Measurements from ENCODE around the gene ANXA4.
"Not testable (repeated sequence)": the region's sequence is repeated elsewhere in the genome, so short reads cannot be mapped to it uniquely, and the experiment has no call there.

The ANXA4 gene

DNA sequence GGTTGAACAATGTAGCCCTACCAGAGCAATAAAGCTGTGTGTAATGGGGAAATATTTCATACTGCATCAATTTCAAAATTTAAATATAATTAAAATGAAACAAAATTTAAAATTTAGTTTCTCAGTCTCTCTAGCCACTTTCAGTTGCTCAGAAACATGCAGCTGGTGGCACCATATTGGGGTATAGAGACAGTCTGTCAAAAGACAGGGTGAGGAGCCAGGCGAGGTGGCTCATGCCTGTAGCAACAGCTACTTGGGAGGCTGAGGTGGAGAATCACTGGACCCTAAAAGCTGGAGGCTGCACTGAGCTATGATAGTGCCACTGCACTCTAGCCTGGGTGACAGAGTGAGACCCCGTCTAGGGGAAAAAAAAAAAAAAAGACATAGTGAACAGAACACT, 20.1 kb downstream of the ANXA4 start:
- DNase-seq: no peak

DNA sequence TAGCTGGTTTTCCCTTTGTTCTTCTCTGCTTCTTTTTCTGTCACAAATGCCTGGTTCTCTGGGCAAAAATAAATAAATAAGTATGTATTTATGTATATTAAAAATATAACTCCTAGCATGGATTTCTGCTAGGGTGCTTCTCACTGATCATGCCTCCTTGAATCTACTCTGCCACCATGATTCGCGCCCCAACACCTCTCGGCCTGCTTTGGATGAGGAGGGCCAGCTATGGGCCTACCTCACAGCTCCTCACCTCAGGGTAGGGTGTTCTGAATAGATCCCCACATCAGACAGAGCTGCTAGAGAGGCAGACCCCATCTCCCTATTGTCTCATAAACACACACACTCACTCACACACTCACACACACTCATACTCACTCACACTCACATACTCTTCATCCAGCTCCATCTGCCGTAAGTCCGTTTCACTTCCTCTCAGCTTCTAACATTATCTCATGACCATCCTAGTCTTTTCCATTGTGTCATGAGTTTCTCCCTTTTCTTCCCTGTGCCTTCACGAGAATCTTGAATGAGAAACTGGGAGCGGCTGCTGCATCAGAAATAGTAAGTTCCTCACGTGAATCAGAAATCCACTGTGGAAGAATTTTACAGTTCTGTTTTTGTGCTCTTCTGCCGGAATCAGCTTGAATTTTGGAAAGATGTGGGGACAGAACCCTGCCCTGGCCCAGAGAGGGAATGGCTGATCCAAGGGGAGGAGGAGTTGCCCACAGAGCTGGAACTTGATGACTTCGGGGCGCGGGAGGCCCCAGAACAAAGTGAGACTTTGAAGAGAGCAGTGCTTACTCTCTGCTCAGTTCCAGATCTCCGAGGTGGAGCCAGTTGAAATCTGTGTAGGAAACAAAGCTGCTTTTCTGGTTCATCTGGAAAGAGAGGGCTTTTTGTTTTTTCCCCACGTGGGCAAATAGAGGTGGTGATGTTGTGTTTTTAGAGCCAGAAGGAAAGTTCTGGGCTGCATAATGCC, 20.9 kb downstream of the ANXA4 start:
- DNase-seq: no peak

DNA sequence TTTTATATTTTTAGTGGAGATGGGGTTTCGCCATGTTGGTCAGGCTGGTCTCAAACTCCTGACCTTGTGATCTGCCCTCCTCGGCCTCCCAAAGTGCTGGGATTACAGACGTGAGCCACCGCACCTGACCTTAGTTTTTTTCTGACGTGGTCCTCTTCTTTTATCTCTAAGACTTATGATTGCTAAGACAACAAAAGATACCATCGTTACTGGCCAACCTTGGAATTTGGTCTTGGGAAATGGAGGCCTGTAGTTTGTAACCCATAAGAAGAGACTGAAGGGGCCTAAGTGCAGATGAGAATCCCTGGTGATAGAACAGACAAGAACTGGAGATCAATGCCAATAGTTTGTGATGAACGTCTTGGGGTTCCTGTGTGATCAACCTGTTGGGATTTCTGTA, 21.9 kb downstream of the ANXA4 start:
- DNase-seq: not testable (repeated sequence)

DNA sequence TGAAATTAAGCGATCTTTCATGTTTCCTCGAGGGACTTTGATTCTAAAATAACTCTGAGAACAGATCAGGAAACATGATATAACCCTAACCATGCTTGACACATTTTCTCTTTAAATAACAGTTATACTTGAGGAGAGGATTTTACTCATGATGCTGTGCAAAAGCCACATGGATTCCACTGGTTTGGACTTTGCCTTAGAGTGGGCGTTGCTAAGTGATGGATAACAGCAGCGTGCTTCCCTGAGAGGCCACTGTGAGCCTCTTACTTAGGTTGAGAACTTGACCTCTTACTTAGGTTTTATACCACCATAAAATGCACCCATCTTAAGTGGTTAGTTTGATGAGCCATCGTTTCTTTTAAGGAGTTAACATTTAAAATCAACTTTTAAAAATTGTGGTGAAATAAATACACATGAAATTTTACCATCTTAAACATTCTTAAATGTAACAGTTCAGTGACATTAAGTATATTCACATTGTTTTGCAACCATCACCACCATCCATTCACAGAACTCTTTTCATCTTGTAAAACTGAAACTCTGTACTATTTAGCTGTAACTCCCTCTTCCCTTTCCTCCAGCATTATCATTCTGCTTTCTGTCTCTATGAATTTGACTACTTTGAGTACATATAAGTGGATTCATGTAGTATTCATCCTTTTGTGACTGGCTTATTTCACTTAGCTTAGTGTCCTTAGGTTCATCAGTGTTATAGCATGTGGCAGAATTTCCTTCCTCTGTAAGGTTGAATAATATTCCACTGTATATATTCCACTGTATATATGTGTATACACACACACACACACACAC, 22.6 kb downstream of the ANXA4 start:
- no peak for DNase-seq

DNA sequence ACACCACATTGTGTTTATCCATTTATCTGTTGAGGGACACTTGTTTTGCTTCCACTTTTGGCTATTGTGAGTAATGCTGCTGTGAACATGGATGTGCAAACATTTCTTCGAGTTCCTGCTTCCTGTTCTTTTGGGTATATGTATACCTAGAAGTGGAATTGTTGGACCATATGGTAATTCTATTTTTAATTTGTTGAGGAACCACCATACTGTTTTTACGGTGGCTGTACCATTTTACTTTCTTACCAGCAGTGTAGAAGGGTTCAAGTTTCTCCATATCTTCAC, 23.1 kb downstream of the ANXA4 start:
- no peak for DNase-seq

DNA sequence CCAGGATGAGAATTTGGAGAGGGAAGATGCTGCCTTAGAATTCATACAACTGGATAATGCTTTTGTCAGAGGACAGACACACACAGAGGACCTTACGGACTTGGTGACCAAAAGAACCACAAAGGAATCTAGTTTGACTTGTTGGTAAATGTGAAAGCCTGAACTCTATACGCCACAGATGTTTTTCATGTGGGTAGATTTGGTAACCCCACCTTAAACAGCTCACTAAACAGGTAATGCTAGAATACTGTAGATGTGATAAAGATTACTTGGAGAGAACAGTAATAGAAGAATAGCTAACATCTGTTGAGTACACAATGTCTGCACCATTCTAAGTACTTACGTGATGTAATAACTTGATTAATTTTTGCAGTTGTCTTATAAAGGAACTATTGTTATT, 24.1 kb downstream of the ANXA4 start:
- DNase-seq: no peak

DNA sequence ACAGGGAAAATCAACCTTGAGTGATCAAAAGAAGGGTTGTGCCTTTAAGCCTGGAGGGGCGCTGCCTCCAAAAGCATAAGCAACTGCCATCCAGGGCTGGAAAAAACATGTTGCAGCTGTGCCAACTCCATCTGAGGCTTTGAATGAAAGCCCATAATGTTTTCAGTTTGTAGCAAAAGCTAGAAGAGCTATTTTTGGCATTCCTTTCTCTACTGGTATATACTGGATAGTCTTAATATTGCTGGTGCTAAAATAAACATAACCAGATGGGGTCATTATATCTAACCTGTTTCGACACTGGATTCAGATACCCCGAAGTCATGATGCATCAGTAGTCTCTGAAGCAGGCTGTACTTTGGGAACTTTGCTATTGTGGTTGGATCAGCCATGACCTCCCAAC, 25.1 kb downstream of the ANXA4 start:
- no peak for DNase-seq

DNA sequence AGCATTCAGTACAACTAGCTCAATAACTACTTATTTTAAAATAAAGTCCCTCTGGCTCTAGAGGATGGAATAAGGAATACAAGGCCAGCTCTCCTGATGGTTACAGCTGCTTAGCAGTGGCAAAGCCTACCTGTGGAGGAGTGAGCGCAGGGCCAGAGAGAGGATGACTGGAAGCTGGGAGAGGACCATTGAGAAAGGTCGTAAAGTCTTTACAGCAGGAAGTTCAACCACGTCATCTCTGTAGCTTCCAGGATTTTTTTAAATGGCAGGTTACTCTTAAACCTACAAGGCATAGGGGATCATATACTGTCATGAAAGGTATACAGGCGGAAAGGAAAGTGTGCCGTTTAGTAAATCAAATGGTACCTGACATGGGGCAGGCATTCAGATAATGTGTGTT, 26.3 kb downstream of the ANXA4 start:
- no peak for DNase-seq

DNA sequence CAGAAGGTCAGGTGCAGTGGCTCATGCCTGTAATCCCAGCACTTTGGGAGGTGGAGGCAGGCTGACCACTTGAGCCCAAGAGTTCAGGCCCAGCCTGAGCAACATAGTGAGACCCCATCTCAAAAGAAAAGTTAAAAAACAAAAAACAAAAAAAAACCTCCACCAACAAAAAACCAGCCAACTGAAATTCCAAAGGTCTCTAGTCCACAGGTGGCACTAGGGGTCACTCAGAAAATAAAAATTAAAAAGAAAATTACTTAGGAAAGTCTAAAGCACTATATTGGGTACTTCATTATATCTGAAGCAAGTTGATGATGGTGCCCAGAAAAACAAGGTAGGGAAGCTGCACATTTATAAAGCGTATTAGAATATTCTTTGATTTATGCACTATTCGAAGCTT, 26.9 kb downstream of the ANXA4 start:
- no peak for DNase-seq

DNA sequence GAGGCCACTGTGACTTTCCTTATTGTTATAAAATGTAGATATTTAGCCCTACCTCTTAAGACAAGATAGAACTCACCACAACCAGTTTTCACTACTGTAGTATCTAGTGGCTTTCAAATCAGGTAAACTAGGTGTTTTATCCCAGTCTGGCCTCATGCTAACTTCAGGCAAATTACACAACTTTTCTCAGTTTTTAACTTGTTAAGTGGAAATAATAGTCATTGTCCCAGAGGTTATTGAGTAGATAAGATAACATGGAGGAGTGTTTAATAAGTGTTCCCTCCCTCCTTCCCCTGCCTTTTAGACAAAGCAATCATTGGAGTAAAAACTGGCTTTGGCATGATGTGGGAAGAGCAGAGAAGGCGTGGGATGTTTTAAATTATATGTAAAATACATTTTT, 27.3 kb downstream of the ANXA4 start:
- no peak for DNase-seq

DNA sequence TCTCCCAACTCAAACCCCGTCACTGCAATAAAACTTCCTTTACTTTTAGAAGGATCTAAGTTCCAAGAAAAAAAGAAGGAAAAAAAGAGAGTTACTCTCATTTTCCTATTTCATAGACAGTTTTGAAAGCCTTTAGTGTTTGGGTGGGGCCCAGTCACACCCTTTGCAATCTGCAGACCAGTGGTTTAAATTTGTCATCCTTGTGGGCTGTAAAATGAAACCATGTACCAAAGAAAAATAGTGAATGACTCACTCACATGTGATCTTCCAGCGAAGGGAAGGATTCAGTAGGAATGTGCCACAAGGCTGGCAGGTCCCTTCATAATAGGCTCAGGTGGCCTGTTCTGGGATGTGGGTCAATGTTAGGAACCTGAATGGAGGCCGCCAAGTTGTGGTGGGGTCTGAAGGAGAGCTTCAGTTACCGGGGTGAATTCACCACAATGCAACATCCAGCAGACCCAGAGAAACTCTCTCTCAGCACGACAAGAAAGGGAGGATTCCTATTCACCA, 28.3 kb downstream of the ANXA4 start:
- DNase-seq: peak; percentile 47

DNA sequence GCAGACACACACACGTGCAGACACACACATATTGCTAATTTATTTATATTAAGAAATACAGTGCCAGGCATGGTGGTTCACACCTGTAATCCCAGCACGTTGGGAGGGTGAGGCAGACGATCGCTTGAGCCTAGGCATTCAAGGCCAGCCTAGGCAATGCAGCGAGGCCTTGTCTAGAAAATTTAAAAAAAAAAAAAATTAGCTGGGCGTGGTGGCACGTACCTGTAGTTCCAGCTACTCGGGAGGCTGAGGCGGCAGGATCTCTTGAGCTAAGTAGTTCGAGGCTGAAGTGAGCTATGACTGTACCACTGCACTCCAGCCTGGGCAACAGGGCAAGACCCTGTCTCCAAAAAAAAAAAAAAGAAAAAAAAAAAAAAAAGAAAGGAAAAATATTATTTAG, 28.8 kb downstream of the ANXA4 start:
- no peak for DNase-seq

DNA sequence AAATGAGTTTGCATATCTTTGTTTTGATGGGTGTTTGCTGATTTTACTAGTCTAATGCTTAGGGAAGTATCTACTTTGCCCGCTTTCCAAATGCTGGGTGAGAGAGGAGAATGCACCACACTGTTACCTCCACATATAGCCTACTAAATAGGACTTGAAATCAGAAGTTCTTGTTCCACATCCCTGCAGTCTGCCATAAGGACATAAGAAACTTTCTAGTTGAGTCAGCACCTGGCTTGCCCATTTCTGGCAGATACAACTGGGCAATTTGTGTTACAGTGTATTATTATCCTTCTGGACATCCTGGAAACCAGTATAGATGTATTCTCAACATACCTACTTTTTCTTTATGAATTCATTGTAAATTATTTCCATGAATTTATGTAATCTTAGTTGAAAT, 29.5 kb downstream of the ANXA4 start:
- DNase-seq: no peak

DNA sequence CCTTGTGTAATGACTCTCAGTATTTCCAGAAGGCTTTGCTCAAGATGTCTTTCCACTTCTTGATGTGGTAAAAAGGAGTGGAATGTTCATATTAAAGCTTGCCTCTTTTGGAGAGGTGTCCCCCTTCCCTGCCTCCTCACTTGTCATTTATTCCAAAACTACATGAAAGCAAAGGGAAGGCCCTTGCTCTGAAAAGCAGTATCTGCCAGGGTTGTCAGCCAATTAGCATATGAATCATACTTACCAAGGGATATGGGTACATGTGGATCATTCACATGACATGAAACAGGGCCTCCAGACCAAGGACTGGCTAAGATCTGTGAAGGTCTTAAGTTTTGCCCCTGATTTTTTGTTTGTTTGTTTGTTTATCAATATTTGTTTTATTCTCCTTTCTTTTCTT, 31.3 kb downstream of the ANXA4 start:
- DNase-seq: no peak

DNA sequence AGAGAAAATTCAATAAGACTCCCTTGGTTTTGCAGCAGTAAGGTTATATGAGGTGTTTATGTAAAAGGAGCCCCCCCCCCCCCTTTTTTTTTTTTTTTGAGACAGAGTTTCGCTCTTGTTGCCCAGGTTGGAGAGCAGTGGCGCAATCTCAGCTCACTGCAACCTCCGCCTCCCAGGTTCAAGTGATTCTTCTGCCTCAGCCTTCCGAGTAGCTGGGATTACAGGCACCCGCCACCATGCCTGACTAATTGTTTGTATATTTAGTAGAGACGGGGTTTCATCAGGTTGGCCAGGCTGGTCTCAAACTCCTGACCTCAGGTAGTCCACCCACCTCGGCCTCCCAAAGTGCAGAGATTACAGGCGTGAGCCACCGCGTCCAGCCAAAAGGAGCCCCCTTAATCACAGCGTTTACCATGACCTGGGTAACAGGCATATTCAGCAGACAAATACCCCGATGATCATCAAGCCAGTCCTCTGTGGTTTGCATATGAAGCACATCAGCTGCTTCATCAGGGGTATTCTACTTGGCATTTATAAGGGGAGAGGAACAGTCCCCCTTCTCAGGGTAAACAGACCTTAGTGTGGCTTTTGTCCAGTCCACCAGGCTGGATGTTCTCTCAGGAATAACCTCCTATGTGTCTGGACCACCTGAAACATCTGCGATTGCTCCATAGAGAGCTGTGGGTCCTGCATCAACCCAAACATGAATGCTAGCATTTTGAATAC, 32.5 kb downstream of the ANXA4 start:
- DNase-seq: peak; percentile 31

DNA sequence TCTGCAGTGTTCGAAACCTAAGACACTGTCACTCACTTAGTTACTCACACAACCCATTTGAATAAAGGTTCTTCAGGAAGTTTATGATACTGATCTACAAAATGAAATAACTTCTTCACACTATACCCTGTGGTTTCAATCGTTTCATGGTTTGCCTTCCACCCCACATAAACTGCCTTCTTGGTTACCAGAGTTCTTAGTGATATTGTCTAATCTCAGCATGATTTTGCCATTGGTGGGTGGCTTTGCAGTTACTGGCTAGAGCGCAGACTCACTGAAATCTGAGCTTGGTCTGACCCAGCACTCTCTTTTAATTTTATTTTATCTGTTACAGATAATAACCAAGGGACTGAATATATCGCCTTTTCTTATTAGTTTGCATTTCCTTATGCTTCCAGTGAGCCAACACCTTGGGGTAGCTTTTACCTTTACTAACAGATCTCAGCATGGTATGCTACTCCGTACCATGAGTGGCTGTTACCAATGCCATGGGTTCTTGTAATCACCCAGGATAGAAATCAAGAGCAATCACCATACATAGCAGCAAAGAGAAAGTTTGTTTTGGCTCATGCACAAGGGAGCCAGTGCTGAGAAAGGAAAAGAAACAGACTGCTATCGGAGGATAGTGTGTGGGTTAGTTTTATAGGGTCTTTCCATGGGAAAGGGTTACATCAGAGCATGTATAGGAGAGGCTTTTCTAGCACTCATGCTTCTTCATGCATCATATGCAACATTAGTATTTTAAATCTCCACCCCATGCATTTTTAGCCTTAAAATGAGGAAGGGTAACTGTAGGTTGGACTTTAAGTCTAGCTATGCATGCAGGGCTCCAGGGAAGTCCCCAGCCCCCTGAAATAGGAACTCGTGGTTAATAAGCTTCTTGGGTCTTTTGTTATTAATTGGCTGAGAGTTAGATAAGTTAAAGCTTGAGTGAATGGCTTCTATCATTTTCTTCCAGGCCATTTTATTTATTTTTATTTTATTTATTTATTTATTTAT, 33.3 kb downstream of the ANXA4 start:
- DNase-seq: peak; percentile 40

DNA sequence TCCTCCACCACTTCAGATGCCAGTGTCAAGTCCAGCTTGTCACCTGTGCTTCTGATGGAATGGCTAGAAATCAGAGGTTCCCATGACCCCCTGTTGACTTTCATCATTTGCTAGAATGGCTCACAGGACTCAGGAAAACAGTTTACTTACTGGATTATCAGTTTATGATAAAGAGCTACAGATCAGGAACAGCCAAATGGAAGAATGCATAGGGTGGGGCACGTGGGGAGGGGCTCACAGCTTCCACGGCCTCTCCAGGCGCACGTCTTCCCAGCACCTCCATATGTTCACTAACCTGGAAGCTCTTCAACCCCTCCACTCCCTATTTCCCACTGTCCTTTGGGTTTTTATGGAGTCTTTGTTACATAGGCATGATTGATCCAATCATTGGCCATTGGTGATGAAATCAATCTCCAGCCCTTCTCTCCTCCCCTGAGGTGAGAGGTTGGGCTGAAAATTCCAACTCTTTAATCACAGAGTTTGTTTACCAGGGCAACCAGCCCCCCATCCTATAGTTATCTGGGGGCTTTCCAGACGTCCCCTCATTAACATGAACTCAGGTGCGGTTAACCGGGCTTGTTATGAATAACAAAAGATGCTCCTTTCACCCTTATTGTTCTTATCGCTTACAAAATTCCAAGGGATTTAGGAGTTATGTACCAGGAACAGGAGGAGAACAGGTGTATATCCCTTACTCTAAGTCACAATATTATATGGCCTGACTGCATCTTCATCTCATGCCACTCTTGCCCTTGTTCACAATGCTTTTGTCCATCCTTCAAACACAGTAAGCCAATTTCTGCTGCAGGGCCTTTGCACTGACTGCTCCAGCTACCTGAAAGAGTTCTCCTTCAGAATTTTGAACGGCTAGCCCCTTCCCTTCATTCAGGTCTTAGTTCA, 35.2 kb downstream of the ANXA4 start:
- no peak for DNase-seq

DNA sequence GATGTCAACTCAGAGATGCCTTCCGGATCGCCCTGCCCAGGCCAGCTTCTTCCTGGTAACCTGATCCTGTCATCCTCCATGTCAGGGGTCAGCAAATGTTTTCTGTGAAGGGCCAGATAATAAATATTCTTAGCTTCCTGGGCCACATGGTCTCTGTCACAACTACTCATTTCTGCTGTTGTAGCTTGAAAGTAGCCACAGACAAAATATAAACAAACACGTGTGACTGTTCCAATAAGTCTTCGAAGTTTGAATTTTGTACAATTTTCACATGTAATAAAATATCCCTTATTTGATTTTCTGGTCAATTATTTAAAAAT, 35.8 kb downstream of the ANXA4 start:
- DNase-seq: no peak

DNA sequence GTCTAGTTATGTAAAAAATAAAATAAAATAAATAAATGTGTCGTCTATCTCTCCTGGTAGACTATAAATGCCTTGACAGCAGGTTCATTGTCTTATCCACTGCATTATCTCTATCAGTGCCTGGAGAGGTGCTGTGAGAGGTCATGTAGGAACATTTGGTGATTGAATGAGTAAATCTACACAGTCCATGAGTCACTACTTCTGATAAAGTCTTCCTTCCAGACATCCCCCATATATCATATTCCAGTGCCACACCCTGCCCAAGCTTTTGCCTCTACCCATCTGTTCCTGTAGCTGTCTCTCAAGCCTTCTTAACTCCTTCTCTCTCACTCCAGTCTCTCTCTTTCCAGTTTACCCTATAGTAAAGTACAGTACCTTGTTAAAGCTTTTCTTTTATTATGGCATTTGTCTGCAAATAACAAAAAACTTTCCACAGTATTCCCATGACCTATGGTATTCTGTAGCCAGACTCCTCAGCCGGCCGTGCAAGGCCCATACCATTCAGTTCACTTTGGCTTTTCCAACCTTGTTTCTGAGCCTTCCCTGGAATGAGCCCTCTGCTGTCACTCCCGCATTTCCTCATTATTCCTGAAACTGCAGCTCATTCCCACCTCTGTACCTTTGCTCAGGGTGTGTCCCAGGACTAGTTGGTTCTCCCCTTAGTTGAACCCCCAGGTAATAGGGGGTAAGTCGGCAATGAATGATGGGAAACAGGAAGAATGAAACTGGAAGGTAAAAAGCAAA, 37.5 kb downstream of the ANXA4 start:
- DNase-seq: no peak

DNA sequence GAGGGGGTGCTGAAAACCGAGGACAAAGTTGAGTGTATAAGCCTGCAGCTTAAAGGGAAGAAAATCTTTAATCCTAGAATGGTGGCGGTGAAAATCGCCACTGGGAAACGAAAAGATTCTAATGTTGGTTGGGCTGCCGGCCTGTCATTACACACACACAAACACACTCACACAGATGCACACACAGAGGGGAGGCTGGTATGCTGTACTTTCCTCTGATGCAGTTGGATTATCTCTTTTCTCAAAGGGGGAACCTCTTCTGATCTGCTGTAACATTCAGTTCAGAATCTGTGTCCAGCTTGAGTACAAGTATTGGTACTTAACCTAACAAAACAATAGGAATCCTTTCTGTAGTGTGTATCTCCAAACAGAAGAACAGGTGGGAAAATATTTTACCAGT, 39.0 kb downstream of the ANXA4 start:
- no peak for DNase-seq
